ENCODE measurements around the gene CTAGE9. TPM values are rescaled to one million over a fixed set of nuclear protein-coding genes. Genes with fewer than 3 reads are reported as not detected.

Gene CTAGE9
- total and polyA plus RNA-seq, 2 donors, result 0.02 TPM; not detected in 1

DNA sequence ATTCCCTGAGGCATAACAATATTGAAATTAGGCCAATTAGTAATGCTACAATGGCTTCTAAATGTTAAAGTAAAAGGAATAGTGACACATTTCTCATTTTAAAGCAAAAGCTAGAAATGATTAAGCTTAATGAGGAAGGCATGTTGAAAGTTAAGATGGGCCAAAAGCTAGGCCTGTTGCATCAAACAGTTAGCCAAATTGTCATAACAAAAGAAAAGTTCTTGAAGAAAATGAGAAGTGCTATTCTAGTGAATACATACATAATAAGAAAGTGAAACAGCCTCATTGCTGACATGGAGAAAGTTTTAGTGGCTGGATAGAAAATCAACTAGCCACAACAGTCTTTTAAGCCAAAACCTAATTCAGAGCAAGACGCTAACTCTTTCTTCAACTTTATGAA lies 22.5 kb downstream of the CTAGE9 start:
- H3K27me3 ChIP-seq (ENCODE audit: control insufficient read depth in 2 of 2, insufficient read depth in 1 of 2, low read length in 1 of 2), result no peaks in the 10 kb centered on the region
- no peaks in the 10 kb centered on the region for H3K4me1 ChIP-seq (ENCODE audit: control insufficient read depth in 2 of 2, insufficient read depth in 2 of 2, low read length in 2 of 2)
- H3K36me3 ChIP-seq (ENCODE audit: control insufficient read depth in 2 of 2, insufficient read depth in 2 of 2, low read length in 1 of 2), result no peaks in the 10 kb centered on the region
- DNase-seq (ENCODE audit: low read depth in 6 of 9, low spot score in 9 of 9), result no peak
- no peak overlapping the region for H3K4me3 ChIP-seq (ENCODE audit: low read length in 2 of 2)
- WGBS, result 94% methylated on average over 1 of the region's 1 CpG
- H3K27ac ChIP-seq (ENCODE audit: low read depth in 1 of 2, low read length in 1 of 2), result no peak overlapping the region
- no peaks in the 10 kb centered on the region for H3K9me3 ChIP-seq (ENCODE audit: control insufficient read depth in 2 of 2, insufficient read depth in 1 of 2, low read length in 1 of 2)

GRCh38 chr6:131687022-131687421 lies 23.8 kb downstream of the CTAGE9 start:
- Histone ChIP-seq H3K4me3 (ENCODE audit: low read length in 2 of 2) (no peak overlapping the region), H3K36me3 (ENCODE audit: control insufficient read depth in 2 of 2, insufficient read depth in 2 of 2, low read length in 1 of 2) (no peaks in the 10 kb centered on the region), H3K27me3 (ENCODE audit: control insufficient read depth in 2 of 2, insufficient read depth in 1 of 2, low read length in 1 of 2) (no peaks in the 10 kb centered on the region), H3K4me1 (ENCODE audit: control insufficient read depth in 2 of 2, insufficient read depth in 2 of 2, low read length in 2 of 2) (no peaks in the 10 kb centered on the region), H3K27ac (ENCODE audit: low read depth in 1 of 2, low read length in 1 of 2) (no peak overlapping the region), H3K9me3 (ENCODE audit: control insufficient read depth in 2 of 2, insufficient read depth in 1 of 2, low read length in 1 of 2) (no peaks in the 10 kb centered on the region)
- WGBS, result 88% methylated on average over 3 of the region's 3 CpGs
- DNase-seq (ENCODE audit: low read depth in 6 of 9, low spot score in 9 of 9), result no peak

- no peak overlapping the region for H3K27ac ChIP-seq (ENCODE audit: low read depth in 1 of 2, low read length in 1 of 2)
- no peak overlapping the region for H3K4me3 ChIP-seq (ENCODE audit: low read length in 2 of 2)
- no peak for DNase-seq (ENCODE audit: low read depth in 6 of 9, low spot score in 9 of 9)
- 96% methylated on average over 4 of the region's 4 CpGs for WGBS
- no peaks in the 10 kb centered on the region for H3K36me3 ChIP-seq (ENCODE audit: control insufficient read depth in 2 of 2, insufficient read depth in 2 of 2, low read length in 1 of 2)
- H3K27me3 ChIP-seq (ENCODE audit: control insufficient read depth in 2 of 2, insufficient read depth in 1 of 2, low read length in 1 of 2), result no peaks in the 10 kb centered on the region
- H3K4me1 ChIP-seq (ENCODE audit: control insufficient read depth in 2 of 2, insufficient read depth in 2 of 2, low read length in 2 of 2), result no peaks in the 10 kb centered on the region
- H3K9me3 ChIP-seq (ENCODE audit: control insufficient read depth in 2 of 2, insufficient read depth in 1 of 2, low read length in 1 of 2), result no peaks in the 10 kb centered on the region
These were observed 25.5 kb downstream of the CTAGE9 start for GRCh38 chr6:131685266-131685780.

DNA sequence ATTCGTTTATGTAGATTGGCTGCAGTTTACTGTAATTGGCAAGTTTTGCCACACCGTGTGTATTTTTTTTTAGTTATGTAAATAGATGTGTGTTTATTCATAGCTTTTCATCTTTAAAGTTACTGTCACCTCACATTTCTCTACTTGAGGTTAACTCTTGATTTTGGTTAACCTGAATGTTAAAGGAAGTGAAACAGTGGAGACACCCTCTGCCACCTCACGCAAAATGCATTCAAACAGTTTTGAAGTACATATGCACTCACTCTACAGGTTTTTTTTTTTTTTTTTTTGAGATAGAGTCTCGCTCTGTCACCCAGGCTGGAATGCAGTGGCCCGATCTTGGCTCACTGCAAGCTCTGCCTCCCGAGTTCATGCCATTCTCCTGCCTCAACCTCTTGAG lies 27.3 kb downstream of the CTAGE9 start:
- Histone ChIP-seq H3K4me3 (ENCODE audit: low read length in 2 of 2) (no peak overlapping the region), H3K4me1 (ENCODE audit: control insufficient read depth in 2 of 2, insufficient read depth in 2 of 2, low read length in 2 of 2) (no peaks in the 10 kb centered on the region), H3K27me3 (ENCODE audit: control insufficient read depth in 2 of 2, insufficient read depth in 1 of 2, low read length in 1 of 2) (no peaks in the 10 kb centered on the region), H3K36me3 (ENCODE audit: control insufficient read depth in 2 of 2, insufficient read depth in 2 of 2, low read length in 1 of 2) (no peaks in the 10 kb centered on the region), H3K27ac (ENCODE audit: low read depth in 1 of 2, low read length in 1 of 2) (no peak overlapping the region), H3K9me3 (ENCODE audit: control insufficient read depth in 2 of 2, insufficient read depth in 1 of 2, low read length in 1 of 2) (no peaks in the 10 kb centered on the region)
- 93% methylated on average over 6 of the region's 6 CpGs for WGBS
- no peak for DNase-seq (ENCODE audit: low read depth in 6 of 9, low spot score in 9 of 9)

GRCh38 chr6:131682442-131682841 lies 28.4 kb downstream of the CTAGE9 start:
- Histone ChIP-seq H3K4me1 (ENCODE audit: control insufficient read depth in 2 of 2, insufficient read depth in 2 of 2, low read length in 2 of 2) (no peaks in the 10 kb centered on the region), H3K27ac (ENCODE audit: low read depth in 1 of 2, low read length in 1 of 2) (no peak overlapping the region), H3K9me3 (ENCODE audit: control insufficient read depth in 2 of 2, insufficient read depth in 1 of 2, low read length in 1 of 2) (no peaks in the 10 kb centered on the region), H3K27me3 (ENCODE audit: control insufficient read depth in 2 of 2, insufficient read depth in 1 of 2, low read length in 1 of 2) (no peaks in the 10 kb centered on the region), H3K36me3 (ENCODE audit: control insufficient read depth in 2 of 2, insufficient read depth in 2 of 2, low read length in 1 of 2) (no peaks in the 10 kb centered on the region), H3K4me3 (ENCODE audit: low read length in 2 of 2) (no peak overlapping the region)
- no peak for DNase-seq (ENCODE audit: low read depth in 6 of 9, low spot score in 9 of 9)
- WGBS, result 91% methylated on average over 2 of the region's 2 CpGs

- no peaks in the 10 kb centered on the region for H3K4me1 ChIP-seq (ENCODE audit: control insufficient read depth in 2 of 2, insufficient read depth in 2 of 2, low read length in 2 of 2)
- H3K9me3 ChIP-seq (ENCODE audit: control insufficient read depth in 2 of 2, insufficient read depth in 1 of 2, low read length in 1 of 2), result no peaks in the 10 kb centered on the region
- no peaks in the 10 kb centered on the region for H3K27me3 ChIP-seq (ENCODE audit: control insufficient read depth in 2 of 2, insufficient read depth in 1 of 2, low read length in 1 of 2)
- no peak overlapping the region for H3K27ac ChIP-seq (ENCODE audit: low read depth in 1 of 2, low read length in 1 of 2)
- DNase-seq (ENCODE audit: low read depth in 6 of 9, low spot score in 9 of 9), result no peak
- no peaks in the 10 kb centered on the region for H3K36me3 ChIP-seq (ENCODE audit: control insufficient read depth in 2 of 2, insufficient read depth in 2 of 2, low read length in 1 of 2)
- no peak overlapping the region for H3K4me3 ChIP-seq (ENCODE audit: low read length in 2 of 2)
These were observed 29.2 kb downstream of the CTAGE9 start for GRCh38 chr6:131681585-131681984.

GRCh38 chr6:131680868-131681267 lies 29.9 kb downstream of the CTAGE9 start:
- WGBS, result 96% methylated on average over 2 of the region's 2 CpGs
- Histone ChIP-seq H3K27ac (ENCODE audit: low read depth in 1 of 2, low read length in 1 of 2) (no peak overlapping the region), H3K4me1 (ENCODE audit: control insufficient read depth in 2 of 2, insufficient read depth in 2 of 2, low read length in 2 of 2) (no peaks in the 10 kb centered on the region), H3K27me3 (ENCODE audit: control insufficient read depth in 2 of 2, insufficient read depth in 1 of 2, low read length in 1 of 2) (no peaks in the 10 kb centered on the region), H3K4me3 (ENCODE audit: low read length in 2 of 2) (no peak overlapping the region), H3K9me3 (ENCODE audit: control insufficient read depth in 2 of 2, insufficient read depth in 1 of 2, low read length in 1 of 2) (no peaks in the 10 kb centered on the region), H3K36me3 (ENCODE audit: control insufficient read depth in 2 of 2, insufficient read depth in 2 of 2, low read length in 1 of 2) (no peaks in the 10 kb centered on the region)
- DNase-seq (ENCODE audit: low read depth in 6 of 9, low spot score in 9 of 9), result no peak

DNA sequence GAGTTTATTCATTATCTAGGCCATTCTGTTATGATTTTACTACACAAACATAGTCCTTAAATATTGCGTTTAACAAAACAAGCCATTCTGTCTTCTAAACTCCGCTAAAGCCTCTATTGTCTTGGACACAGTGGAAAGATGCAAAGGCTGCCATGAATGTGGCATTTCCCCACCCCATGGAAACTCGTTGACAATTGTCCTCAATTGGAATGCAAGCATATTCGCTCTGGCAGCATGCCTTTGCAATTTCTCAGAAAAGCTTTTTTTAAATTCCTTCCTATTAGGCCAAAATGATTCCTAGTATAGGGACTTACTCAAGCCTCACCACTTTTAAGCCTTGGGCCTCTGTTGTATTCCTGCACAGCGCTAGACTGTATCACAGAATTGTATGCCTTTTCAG lies 32.4 kb downstream of the CTAGE9 start:
- H3K36me3 ChIP-seq (ENCODE audit: control insufficient read depth in 2 of 2, insufficient read depth in 2 of 2, low read length in 1 of 2), result no peaks in the 10 kb centered on the region
- H3K4me3 ChIP-seq (ENCODE audit: low read length in 2 of 2), result no peak overlapping the region
- H3K9me3 ChIP-seq (ENCODE audit: control insufficient read depth in 2 of 2, insufficient read depth in 1 of 2, low read length in 1 of 2), result no peaks in the 10 kb centered on the region
- no peaks in the 10 kb centered on the region for H3K27me3 ChIP-seq (ENCODE audit: control insufficient read depth in 2 of 2, insufficient read depth in 1 of 2, low read length in 1 of 2)
- H3K4me1 ChIP-seq (ENCODE audit: control insufficient read depth in 2 of 2, insufficient read depth in 2 of 2, low read length in 2 of 2), result no peaks in the 10 kb centered on the region
- WGBS, result 98% methylated on average over 5 of the region's 5 CpGs
- no peak for DNase-seq (ENCODE audit: low read depth in 6 of 9, low spot score in 9 of 9)
- H3K27ac ChIP-seq (ENCODE audit: low read depth in 1 of 2, low read length in 1 of 2), result no peak overlapping the region

DNA sequence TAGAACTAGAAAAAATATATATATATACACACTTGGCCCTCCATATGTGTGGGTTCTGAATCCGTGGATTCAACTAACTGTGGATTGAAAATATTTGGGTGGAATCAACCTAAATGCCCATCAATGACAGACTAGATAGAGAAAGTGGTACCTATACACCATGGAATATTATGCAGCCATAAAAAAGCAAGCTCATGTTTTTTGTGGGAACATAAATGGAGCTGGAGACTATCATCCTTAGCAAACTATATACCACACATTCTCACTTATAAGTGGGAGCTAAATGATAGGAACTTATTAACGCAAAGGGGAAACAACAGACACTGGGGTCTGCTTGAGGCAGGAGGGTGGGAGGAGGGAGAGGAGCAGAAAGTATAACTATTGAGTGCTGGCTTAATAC lies 37.6 kb downstream of the CTAGE9 start:
- Histone ChIP-seq H3K4me1 (ENCODE audit: control insufficient read depth in 2 of 2, insufficient read depth in 2 of 2, low read length in 2 of 2) (no peaks in the 10 kb centered on the region), H3K9me3 (ENCODE audit: control insufficient read depth in 2 of 2, insufficient read depth in 1 of 2, low read length in 1 of 2) (no peaks in the 10 kb centered on the region), H3K36me3 (ENCODE audit: control insufficient read depth in 2 of 2, insufficient read depth in 2 of 2, low read length in 1 of 2) (no peaks in the 10 kb centered on the region), H3K4me3 (ENCODE audit: low read length in 2 of 2) (no peak overlapping the region), H3K27me3 (ENCODE audit: control insufficient read depth in 2 of 2, insufficient read depth in 1 of 2, low read length in 1 of 2) (no peaks in the 10 kb centered on the region), H3K27ac (ENCODE audit: low read depth in 1 of 2, low read length in 1 of 2) (no peak overlapping the region)
- 96% methylated on average over 2 of the region's 2 CpGs for WGBS
- DNase-seq (ENCODE audit: low read depth in 6 of 9, low spot score in 9 of 9), result no peak

DNA sequence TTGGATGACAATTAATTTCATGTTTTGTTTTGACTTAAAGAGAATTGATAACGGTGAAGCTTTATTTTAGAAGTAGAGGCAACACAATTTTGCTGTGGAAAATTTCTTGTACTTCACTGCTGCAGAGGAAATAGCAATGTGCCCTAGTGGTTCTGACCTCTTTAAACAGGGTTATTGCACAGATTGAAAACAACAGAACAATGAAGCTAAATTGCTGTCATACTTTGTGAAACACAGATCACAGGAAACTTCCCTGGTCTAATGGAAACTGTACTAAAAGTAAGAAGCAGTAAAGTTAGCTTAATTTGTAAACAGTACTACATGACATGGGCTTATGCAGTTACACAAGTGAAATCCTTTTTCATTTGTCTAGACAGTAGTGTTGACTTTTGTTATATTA lies 40.9 kb downstream of the CTAGE9 start:
- no peaks in the 10 kb centered on the region for H3K36me3 ChIP-seq (ENCODE audit: control insufficient read depth in 2 of 2, insufficient read depth in 2 of 2, low read length in 1 of 2)
- no peaks in the 10 kb centered on the region for H3K9me3 ChIP-seq (ENCODE audit: control insufficient read depth in 2 of 2, insufficient read depth in 1 of 2, low read length in 1 of 2)
- H3K27me3 ChIP-seq (ENCODE audit: control insufficient read depth in 2 of 2, insufficient read depth in 1 of 2, low read length in 1 of 2), result no peaks in the 10 kb centered on the region
- H3K27ac ChIP-seq (ENCODE audit: low read depth in 1 of 2, low read length in 1 of 2), result no peak overlapping the region
- H3K4me3 ChIP-seq (ENCODE audit: low read length in 2 of 2), result no peak overlapping the region
- DNase-seq (ENCODE audit: low read depth in 6 of 9, low spot score in 9 of 9), result peak in 1 of 9 donors; percentile 5
- WGBS, result 94% methylated on average over 1 of the region's 1 CpG
- H3K4me1 ChIP-seq (ENCODE audit: control insufficient read depth in 2 of 2, insufficient read depth in 2 of 2, low read length in 2 of 2), result no peaks in the 10 kb centered on the region
